Measurements from ENCODE around the gene CDK14.

CDK14 gene

GRCh38 chr7:90607196-90607595 lies 11.1 kb downstream of the CDK14 start:
- CTCF ChIA-PET = no interaction called here
- no peak overlapping the region for H3K4me3 Mint-ChIP-seq
- peaks cover 3% of the 10 kb centered on the region for H3K27me3 Mint-ChIP-seq
- H3K4me1 Mint-ChIP-seq = no peaks in the 10 kb centered on the region
- H3K36me3 Mint-ChIP-seq = no peaks in the 10 kb centered on the region
- H3K9me3 Mint-ChIP-seq = no peaks in the 10 kb centered on the region
- DNase-seq = no peak
- no peak overlapping the region for H3K27ac Mint-ChIP-seq

- no peak overlapping the region for H3K27ac Mint-ChIP-seq
- CTCF ChIA-PET = no interaction called here
- no peak overlapping the region for H3K4me3 Mint-ChIP-seq
- H3K4me1 Mint-ChIP-seq = no peaks in the 10 kb centered on the region
- H3K27me3 Mint-ChIP-seq = peaks cover 1% of the 10 kb centered on the region
- DNase-seq = no peak
- no peaks in the 10 kb centered on the region for H3K36me3 Mint-ChIP-seq
- no peaks in the 10 kb centered on the region for H3K9me3 Mint-ChIP-seq
Observed at GRCh38 chr7:90610105-90610504, 14.0 kb downstream of the CDK14 start.

GRCh38 chr7:90611115-90611514 lies 15.0 kb downstream of the CDK14 start:
- no peaks in the 10 kb centered on the region for H3K27me3 Mint-ChIP-seq
- no peak overlapping the region for H3K27ac Mint-ChIP-seq
- H3K9me3 Mint-ChIP-seq = no peaks in the 10 kb centered on the region
- H3K36me3 Mint-ChIP-seq = no peaks in the 10 kb centered on the region
- CTCF ChIA-PET = no interaction called here
- no peak overlapping the region for H3K4me3 Mint-ChIP-seq
- no peak for DNase-seq
- no peaks in the 10 kb centered on the region for H3K4me1 Mint-ChIP-seq

- H3K4me3 Mint-ChIP-seq = no peak overlapping the region
Observed at GRCh38 chr7:90613088-90613498, 17.0 kb downstream of the CDK14 start.

GRCh38 chr7:90617442-90617841 lies 21.3 kb downstream of the CDK14 start:
- Mint-ChIP-seq H3K4me1 (no peaks in the 10 kb centered on the region), H3K27me3 (no peaks in the 10 kb centered on the region), H3K4me3 (no peak overlapping the region), H3K36me3 (no peaks in the 10 kb centered on the region), H3K27ac (no peak overlapping the region), H3K9me3 (no peaks in the 10 kb centered on the region)
- DNase-seq = no peak
- CTCF ChIA-PET = interaction anchor here (2.5 kb wide), 1 partner anchor 12 kb away, joined by 6 read pairs; no protein-coding TSS in a partner anchor

More at GRCh38 chr7:90613088-90613498, 17.0 kb downstream of the CDK14 start:
- no peak overlapping the region for H3K27ac Mint-ChIP-seq
- no peak for DNase-seq
- no peaks in the 10 kb centered on the region for H3K36me3 Mint-ChIP-seq
- H3K9me3 Mint-ChIP-seq = no peaks in the 10 kb centered on the region
- CTCF ChIA-PET = no interaction called here
- H3K4me1 Mint-ChIP-seq = no peaks in the 10 kb centered on the region
- H3K27me3 Mint-ChIP-seq = no peaks in the 10 kb centered on the region

- H3K27me3 Mint-ChIP-seq = no peaks in the 10 kb centered on the region
- H3K9me3 Mint-ChIP-seq = no peaks in the 10 kb centered on the region
- CTCF ChIA-PET = no interaction called here
- no peak overlapping the region for H3K4me3 Mint-ChIP-seq
- no peak for DNase-seq
- H3K36me3 Mint-ChIP-seq = no peaks in the 10 kb centered on the region
- no peak overlapping the region for H3K27ac Mint-ChIP-seq
- no peaks in the 10 kb centered on the region for H3K4me1 Mint-ChIP-seq
Observed at GRCh38 chr7:90618876-90619275, 22.8 kb downstream of the CDK14 start.

- Mint-ChIP-seq H3K27me3 (no peaks in the 10 kb centered on the region), H3K9me3 (no peaks in the 10 kb centered on the region), H3K4me1 (no peaks in the 10 kb centered on the region), H3K27ac (no peak overlapping the region), H3K4me3 (no peak overlapping the region), H3K36me3 (no peaks in the 10 kb centered on the region)
- CTCF ChIA-PET = no interaction called here
- DNase-seq = no peak
Observed at GRCh38 chr7:90621125-90621746, 25.1 kb downstream of the CDK14 start.

GRCh38 chr7:90621747-90622140 lies 25.6 kb downstream of the CDK14 start:
- no peak for DNase-seq
- CTCF ChIA-PET = no interaction called here
- H3K27ac Mint-ChIP-seq = no peak overlapping the region
- H3K4me3 Mint-ChIP-seq = no peak overlapping the region
- H3K27me3 Mint-ChIP-seq = no peaks in the 10 kb centered on the region
- H3K9me3 Mint-ChIP-seq = no peaks in the 10 kb centered on the region
- H3K36me3 Mint-ChIP-seq = no peaks in the 10 kb centered on the region
- no peaks in the 10 kb centered on the region for H3K4me1 Mint-ChIP-seq

- CTCF ChIA-PET = no interaction called here
Observed at GRCh38 chr7:90622670-90623069, 26.5 kb downstream of the CDK14 start.

GRCh38 chr7:90624225-90624911 lies 28.2 kb downstream of the CDK14 start:
- CTCF ChIA-PET = interaction anchor here (2.0 kb wide), 1 partner anchor 169 kb away, joined by 5 read pairs; no protein-coding TSS in a partner anchor
- no peaks in the 10 kb centered on the region for H3K27me3 Mint-ChIP-seq
- no peaks in the 10 kb centered on the region for H3K36me3 Mint-ChIP-seq
- no peaks in the 10 kb centered on the region for H3K4me1 Mint-ChIP-seq
- H3K4me3 Mint-ChIP-seq = no peak overlapping the region
- no peaks in the 10 kb centered on the region for H3K9me3 Mint-ChIP-seq
- no peak for DNase-seq
- no peak overlapping the region for H3K27ac Mint-ChIP-seq

More at GRCh38 chr7:90622670-90623069, 26.5 kb downstream of the CDK14 start:
- Mint-ChIP-seq H3K9me3 (no peaks in the 10 kb centered on the region), H3K27me3 (no peaks in the 10 kb centered on the region), H3K27ac (no peak overlapping the region), H3K4me3 (no peak overlapping the region), H3K36me3 (no peaks in the 10 kb centered on the region), H3K4me1 (no peaks in the 10 kb centered on the region)
- DNase-seq = no peak

- H3K4me3 Mint-ChIP-seq = no peak overlapping the region
- CTCF ChIA-PET = interaction anchor here (2.0 kb wide), 1 partner anchor 170 kb away, joined by 5 read pairs; no protein-coding TSS in a partner anchor
Observed at GRCh38 chr7:90625051-90625450, 28.9 kb downstream of the CDK14 start.

GRCh38 chr7:90625562-90625961 lies 29.4 kb downstream of the CDK14 start:
- H3K4me1 Mint-ChIP-seq = no peaks in the 10 kb centered on the region
- no peak overlapping the region for H3K27ac Mint-ChIP-seq
- CTCF ChIA-PET = interaction anchor here (2.0 kb wide), 1 partner anchor 170 kb away, joined by 5 read pairs; no protein-coding TSS in a partner anchor
- no peaks in the 10 kb centered on the region for H3K36me3 Mint-ChIP-seq
- no peaks in the 10 kb centered on the region for H3K9me3 Mint-ChIP-seq
- no peak for DNase-seq
- no peak overlapping the region for H3K4me3 Mint-ChIP-seq
- no peaks in the 10 kb centered on the region for H3K27me3 Mint-ChIP-seq

More at GRCh38 chr7:90625051-90625450, 28.9 kb downstream of the CDK14 start:
- no peaks in the 10 kb centered on the region for H3K9me3 Mint-ChIP-seq
- no peaks in the 10 kb centered on the region for H3K4me1 Mint-ChIP-seq
- no peak overlapping the region for H3K27ac Mint-ChIP-seq
- no peak for DNase-seq
- no peaks in the 10 kb centered on the region for H3K36me3 Mint-ChIP-seq
- no peaks in the 10 kb centered on the region for H3K27me3 Mint-ChIP-seq

- Mint-ChIP-seq H3K27me3 (no peaks in the 10 kb centered on the region), H3K27ac (no peak overlapping the region), H3K4me1 (no peaks in the 10 kb centered on the region), H3K4me3 (no peak overlapping the region), H3K9me3 (no peaks in the 10 kb centered on the region), H3K36me3 (no peaks in the 10 kb centered on the region)
- no peak for DNase-seq
- CTCF ChIA-PET = no interaction called here
Observed at GRCh38 chr7:90626013-90626412, 29.9 kb downstream of the CDK14 start.

- Mint-ChIP-seq H3K4me3 (no peak overlapping the region), H3K9me3 (no peaks in the 10 kb centered on the region), H3K27me3 (no peaks in the 10 kb centered on the region), H3K4me1 (no peaks in the 10 kb centered on the region), H3K27ac (no peak overlapping the region), H3K36me3 (no peaks in the 10 kb centered on the region)
- CTCF ChIA-PET = interaction anchor here (0.6 to 1.9 kb wide), 3 partner anchors 12 to 174 kb away, joined by 3 to 9 read pairs (median 6); no protein-coding TSS in a partner anchor
- no peak for DNase-seq
Observed at GRCh38 chr7:90629297-90629918, 33.3 kb downstream of the CDK14 start.

- CTCF ChIA-PET = no interaction called here
- H3K4me1 Mint-ChIP-seq = no peaks in the 10 kb centered on the region
- no peak overlapping the region for H3K27ac Mint-ChIP-seq
- DNase-seq = no peak
- no peaks in the 10 kb centered on the region for H3K36me3 Mint-ChIP-seq
- no peak overlapping the region for H3K4me3 Mint-ChIP-seq
- H3K27me3 Mint-ChIP-seq = no peaks in the 10 kb centered on the region
- H3K9me3 Mint-ChIP-seq = no peaks in the 10 kb centered on the region
Observed at GRCh38 chr7:90631502-90631901, 35.4 kb downstream of the CDK14 start.
